Testis (tissue), 2 donors: ENCODE data around the gene CFAP77.

Source experiments
- CTCF ChIP-seq, 3 experiments: fragments of 450-650 bp in 2 of 3; fragments of 200-600 bp in 1 of 3; sonication (generic) in 1 of 3; IDR thresholded peaks; one replicate each; pipeline ENCODE4 v1.5.1; 2016 to 2019; ENCODE audit warnings: antibody characterized with exemption in 3 of 3, mild to moderate bottlenecking in 2 of 3, moderate library complexity in 1 of 3
- POLR2A ChIP-seq: fragments of 450-650 bp; IDR thresholded peaks from one replicate; pipeline ENCODE4 v1.6.1; 2017; ENCODE audit warnings: antibody characterized with exemption, mild to moderate bottlenecking, moderate library complexity

DNA sequence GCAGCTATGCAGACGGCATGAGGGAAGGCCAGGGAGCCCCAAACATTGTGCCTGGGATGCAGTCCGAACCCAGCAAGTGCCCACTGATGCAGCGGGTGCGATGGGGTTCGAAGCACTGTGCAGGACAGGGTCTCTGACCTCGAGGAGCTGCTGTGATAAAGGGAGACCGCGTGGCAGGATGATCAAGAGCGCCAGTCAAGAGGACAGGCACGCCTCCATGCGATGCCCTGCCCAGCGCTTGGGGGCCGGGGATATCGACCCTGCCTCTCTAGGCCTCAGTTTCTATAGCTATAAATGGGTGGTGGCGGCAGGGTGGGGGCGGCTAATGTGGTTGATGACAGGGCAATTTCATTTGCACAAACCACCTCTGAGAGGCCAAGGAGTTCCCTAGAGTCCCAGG lies 87.7 kb downstream of the CFAP77 start:
- TF ChIP-seq POLR2A (no peak), CTCF (IDR thresholded peaks at IDR 0.05) (no peak)
